Upper lobe of right lung (tissue), 1 donor: ENCODE data around the gene KCNQ5. TPM values are rescaled to one million over a fixed set of nuclear protein-coding genes. Genes with fewer than 3 reads are reported as not detected.

ENCODE experiments used
- ATAC-seq: fragments of 200-7000 bp; cut with Tn5 transposase; one replicate; pipeline ENCODE4 v1.9.1; 2020; ENCODE audit warnings: mild to moderate bottlenecking, moderate library complexity
- DNase-seq: peaks from one replicate; pipeline ENCODE4 v3.0.0-alpha.2; 2020
- H3K27ac ChIP-seq: fragments of 200-600 bp; one replicate; pipeline ENCODE4 v1.8.0; 2022
- H3K27me3 ChIP-seq: fragments of 200-600 bp; one replicate; pipeline ENCODE4 v1.8.0; 2022; ENCODE audit warnings: mild to moderate bottlenecking
- H3K36me3 ChIP-seq: fragments of 200-600 bp; one replicate; pipeline ENCODE4 v1.8.0; 2022
- H3K4me1 ChIP-seq: fragments of 200-600 bp; one replicate; pipeline ENCODE4 v1.8.0; 2022
- H3K4me3 ChIP-seq: fragments of 200-600 bp; one replicate; pipeline ENCODE4 v1.8.0; 2022; ENCODE audit warnings: mild to moderate bottlenecking
- H3K9me3 ChIP-seq: fragments of 200-600 bp; one replicate; pipeline ENCODE4 v1.8.0; 2022
- intact Hi-C: fragments of 100-400 bp; cut with DNase I; formaldehyde crosslinking; loops from one replicate; pipeline ENCODE4 v1.11.0; 2022
- total RNA-seq: library from RNA; stranded (reverse); fragmentation: NEBNext Ultra II Directional; extraction: Animal tissue kit (Norgen Biotek cat#: 25700); gene quantifications from one replicate; pipeline ENCODE4 v1.2.1, GENCODE V29; 2021
- TF ChIP-seq, protein P1 (sequence below): fragments of 200-600 bp; IDR thresholded peaks from one replicate; pipeline ENCODE4 v1.8.0; 2022; ENCODE audit warnings: antibody characterized with exemption
- donor health status: DM: no; HTN: yes; CAD: no; lungs with severe emphysema.

KCNQ5 gene
- total RNA-seq, 1 donor from 2014 or later, result 1.3 TPM

DNA sequence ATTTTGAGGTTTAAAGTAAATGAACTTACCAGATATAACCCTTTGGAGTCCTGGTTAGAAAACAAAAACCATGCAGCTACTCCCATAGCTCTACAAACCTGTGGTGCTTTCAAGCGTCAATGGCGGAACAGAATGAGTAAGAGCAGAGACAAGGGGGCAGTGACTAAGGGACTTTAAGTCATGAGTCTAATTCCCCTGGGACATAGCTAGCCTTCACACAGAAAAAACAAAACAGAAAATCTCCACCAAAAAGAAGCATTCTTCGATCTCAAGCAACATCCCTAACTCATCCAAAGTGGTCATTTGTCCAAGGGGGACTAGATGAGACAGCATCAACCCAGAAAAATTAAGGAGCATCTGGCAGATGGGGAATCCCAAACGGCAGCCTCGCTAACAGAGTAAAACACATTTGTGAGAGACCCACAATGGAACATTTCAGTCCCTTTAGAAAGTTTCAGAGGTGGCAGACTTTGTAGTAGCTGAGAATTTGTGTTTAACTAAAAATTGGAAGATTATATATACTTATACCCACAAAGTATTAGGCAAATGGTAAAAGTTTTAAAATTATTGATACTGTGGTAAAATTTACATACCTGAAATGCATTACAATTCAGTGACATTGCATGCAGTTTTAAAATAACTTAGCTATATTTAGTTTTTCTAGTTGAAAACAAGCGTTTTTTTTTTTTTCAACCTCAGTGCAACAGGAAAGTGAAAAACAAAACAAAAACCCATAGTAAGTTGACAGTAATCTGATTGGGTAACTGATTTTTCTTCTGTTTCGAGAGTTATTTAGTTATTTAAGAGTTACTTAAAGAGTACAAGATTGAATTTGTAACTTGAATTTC is 67.5 kb downstream of the KCNQ5 start:
- no peaks in the 10 kb centered on the region for H3K4me1 ChIP-seq
- no peaks in the 10 kb centered on the region for H3K27me3 ChIP-seq
- ATAC-seq (no peak), DNase-seq (no peak)
- no peak overlapping the region for H3K4me3 ChIP-seq
- no peaks in the 10 kb centered on the region for H3K9me3 ChIP-seq
- intact Hi-C loops, result no loop called here
- H3K36me3 ChIP-seq, result no peaks in the 10 kb centered on the region
- H3K27ac ChIP-seq, result no peak overlapping the region
- TF ChIP-seq, protein P1, sequence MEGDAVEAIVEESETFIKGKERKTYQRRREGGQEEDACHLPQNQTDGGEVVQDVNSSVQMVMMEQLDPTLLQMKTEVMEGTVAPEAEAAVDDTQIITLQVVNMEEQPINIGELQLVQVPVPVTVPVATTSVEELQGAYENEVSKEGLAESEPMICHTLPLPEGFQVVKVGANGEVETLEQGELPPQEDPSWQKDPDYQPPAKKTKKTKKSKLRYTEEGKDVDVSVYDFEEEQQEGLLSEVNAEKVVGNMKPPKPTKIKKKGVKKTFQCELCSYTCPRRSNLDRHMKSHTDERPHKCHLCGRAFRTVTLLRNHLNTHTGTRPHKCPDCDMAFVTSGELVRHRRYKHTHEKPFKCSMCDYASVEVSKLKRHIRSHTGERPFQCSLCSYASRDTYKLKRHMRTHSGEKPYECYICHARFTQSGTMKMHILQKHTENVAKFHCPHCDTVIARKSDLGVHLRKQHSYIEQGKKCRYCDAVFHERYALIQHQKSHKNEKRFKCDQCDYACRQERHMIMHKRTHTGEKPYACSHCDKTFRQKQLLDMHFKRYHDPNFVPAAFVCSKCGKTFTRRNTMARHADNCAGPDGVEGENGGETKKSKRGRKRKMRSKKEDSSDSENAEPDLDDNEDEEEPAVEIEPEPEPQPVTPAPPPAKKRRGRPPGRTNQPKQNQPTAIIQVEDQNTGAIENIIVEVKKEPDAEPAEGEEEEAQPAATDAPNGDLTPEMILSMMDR, result no peak

DNA sequence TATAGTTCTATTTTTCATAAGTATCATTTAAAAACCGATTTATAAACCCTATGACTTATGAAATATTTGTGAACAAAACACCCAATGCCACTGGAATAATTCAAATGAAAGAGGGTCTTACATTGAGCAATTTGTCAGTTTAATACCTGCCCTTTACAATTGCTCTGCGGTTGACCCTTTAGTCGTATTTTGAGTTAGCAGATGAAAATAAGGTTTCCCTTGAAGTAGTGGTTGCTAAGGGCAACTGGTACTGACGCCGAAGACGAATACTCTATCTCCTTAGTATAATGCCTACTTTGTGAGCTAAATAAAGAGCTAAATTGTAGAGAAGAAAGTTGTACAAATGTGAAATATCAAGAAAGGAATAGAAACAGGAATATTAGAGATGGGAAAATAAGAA is 69.4 kb downstream of the KCNQ5 start:
- DNase-seq (no peak), ATAC-seq (no peak)
- Histone ChIP-seq H3K27ac (no peak overlapping the region), H3K36me3 (no peaks in the 10 kb centered on the region), H3K4me3 (no peak overlapping the region), H3K27me3 (no peaks in the 10 kb centered on the region), H3K4me1 (no peaks in the 10 kb centered on the region), H3K9me3 (no peaks in the 10 kb centered on the region)
- intact Hi-C loops, result no loop called here
- TF ChIP-seq, protein P1, result no peak

DNA sequence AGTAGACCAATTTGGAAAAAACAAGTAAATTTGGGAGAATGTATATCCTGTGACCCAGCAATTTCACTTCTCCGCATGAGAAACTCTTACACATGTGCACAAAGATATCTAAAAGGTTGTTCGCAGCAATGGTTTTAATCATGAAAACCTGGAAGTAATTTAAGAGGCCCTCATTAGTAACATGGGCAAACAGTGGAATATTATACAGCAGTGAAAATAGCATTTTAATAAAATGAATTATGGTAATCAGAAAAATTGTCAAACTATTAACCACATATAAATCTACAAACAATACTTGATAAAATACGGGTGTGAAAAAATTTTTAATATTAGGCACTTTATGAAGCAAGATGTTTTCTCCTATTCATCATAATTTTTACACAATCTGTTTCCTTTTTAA is 74.2 kb downstream of the KCNQ5 start:
- DNase-seq (no peak), ATAC-seq (no peak)
- Histone ChIP-seq H3K27ac (no peak overlapping the region), H3K9me3 (no peaks in the 10 kb centered on the region), H3K27me3 (no peaks in the 10 kb centered on the region), H3K36me3 (no peaks in the 10 kb centered on the region), H3K4me3 (no peak overlapping the region), H3K4me1 (no peaks in the 10 kb centered on the region)
- TF ChIP-seq, protein P1, result no peak
- intact Hi-C loops, result no loop called here

DNA sequence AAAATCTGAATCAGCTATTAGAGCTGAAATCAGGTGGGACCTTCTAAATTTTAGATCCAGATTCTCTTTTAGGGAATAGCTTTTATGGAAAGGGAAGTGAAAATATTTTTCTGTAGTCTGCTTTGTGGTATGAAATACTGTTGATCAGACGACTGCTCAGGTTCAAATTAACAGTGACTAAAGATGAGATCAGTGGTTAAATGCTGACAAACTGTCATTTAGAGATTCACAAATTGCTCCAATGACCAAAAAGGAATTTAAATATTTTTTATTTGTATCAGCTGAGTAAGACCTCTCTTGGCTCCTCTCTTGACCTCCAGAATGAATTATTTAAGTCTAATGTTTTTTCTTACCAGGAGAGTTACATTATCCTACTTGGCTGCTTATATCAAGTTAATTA is 77.3 kb downstream of the KCNQ5 start:
- intact Hi-C loops, result no loop called here
- Histone ChIP-seq H3K4me3 (no peak overlapping the region), H3K27ac (no peak overlapping the region), H3K9me3 (no peaks in the 10 kb centered on the region), H3K36me3 (no peaks in the 10 kb centered on the region), H3K4me1 (no peaks in the 10 kb centered on the region), H3K27me3 (no peaks in the 10 kb centered on the region)
- DNase-seq (no peak), ATAC-seq (no peak)
- TF ChIP-seq, protein P1, result no peak

DNA sequence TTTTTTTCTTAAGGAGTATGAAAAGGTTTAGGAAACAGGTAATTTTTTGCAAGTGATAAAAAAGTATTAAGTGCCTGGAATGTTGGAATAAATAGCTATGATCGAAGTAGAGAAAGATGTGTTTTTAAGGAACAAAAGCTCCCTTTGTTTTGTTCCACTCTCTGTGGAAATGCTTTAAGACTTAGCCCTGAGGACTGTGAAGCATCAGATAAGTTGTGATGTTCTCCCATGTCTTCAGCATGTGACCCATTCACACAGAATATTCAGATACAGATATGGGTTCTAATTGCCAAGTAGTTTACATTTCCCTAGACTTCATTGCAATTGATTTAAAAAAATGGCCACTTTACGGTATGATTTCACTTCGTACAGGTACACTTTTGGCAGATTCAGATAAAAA is 80.6 kb downstream of the KCNQ5 start:
- Histone ChIP-seq H3K36me3 (no peaks in the 10 kb centered on the region), H3K27me3 (peaks cover 5% of the 10 kb centered on the region), H3K4me1 (no peaks in the 10 kb centered on the region), H3K9me3 (no peaks in the 10 kb centered on the region), H3K4me3 (no peak overlapping the region), H3K27ac (no peak overlapping the region)
- intact Hi-C loops, result no loop called here
- no peak for DNase-seq
- TF ChIP-seq, protein P1, result no peak
- no peak for ATAC-seq

DNA sequence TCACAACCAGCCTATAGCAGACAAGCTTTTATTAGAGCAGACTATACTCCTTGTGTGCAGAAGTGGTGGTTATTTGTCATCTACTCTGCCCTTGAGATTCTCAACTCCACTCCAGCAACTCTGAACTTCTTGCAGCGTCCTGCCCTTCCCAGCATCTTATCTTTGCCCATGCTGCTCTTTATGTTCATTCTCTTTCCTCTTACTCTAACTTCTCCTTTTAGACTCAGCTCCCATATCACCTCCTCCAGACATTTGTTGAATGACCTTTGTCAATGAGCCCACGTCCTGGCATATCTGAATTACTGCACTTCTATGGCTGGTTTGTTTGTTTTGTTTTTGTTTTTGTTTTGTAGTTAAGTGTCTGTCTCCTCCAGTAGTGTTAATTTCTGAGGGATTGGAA is 81.2 kb downstream of the KCNQ5 start:
- TF ChIP-seq, protein P1, result no peak
- intact Hi-C loops, result no loop called here
- no peaks in the 10 kb centered on the region for H3K4me1 ChIP-seq
- DNase-seq (no peak), ATAC-seq (no peak)
- H3K27me3 ChIP-seq, result peaks cover 5% of the 10 kb centered on the region
- H3K27ac ChIP-seq, result no peak overlapping the region
- H3K9me3 ChIP-seq, result no peaks in the 10 kb centered on the region
- H3K4me3 ChIP-seq, result no peak overlapping the region
- H3K36me3 ChIP-seq, result no peaks in the 10 kb centered on the region
